Gastroesophageal sphincter (tissue), 3 donors: ENCODE data around the gene PLXDC2.

Source experiments
- POLR2A ChIP-seq, 2 donors: fragments of 450-650 bp; IDR thresholded peaks; one replicate each; pipeline ENCODE4 v1.6.1; 2017; ENCODE audit warnings: antibody characterized with exemption in 2 of 2, mild to moderate bottlenecking in 2 of 2, moderate library complexity in 1 of 2
- POLR2AphosphoS5 ChIP-seq: sonication (generic); formaldehyde crosslinking; IDR thresholded peaks from one replicate; pipeline ENCODE4 v1.6.1; 2017; ENCODE audit warnings: antibody characterized with exemption
- TF ChIP-seq, protein P1 (sequence below), 4 experiments: fragments of 200-600 bp in 2 of 4; fragments of 450-650 bp in 2 of 4; sonication (generic) in 1 of 4; IDR thresholded peaks; one replicate each; pipeline ENCODE4 v1.5.1; 2017 to 2019; ENCODE audit warnings: antibody characterized with exemption in 4 of 4, mild to moderate bottlenecking in 2 of 4, moderate library complexity in 2 of 4

GRCh38 chr10:20289070-20289828 lies 473.0 kb downstream of the PLXDC2 start:
- TF ChIP-seq, protein P1, sequence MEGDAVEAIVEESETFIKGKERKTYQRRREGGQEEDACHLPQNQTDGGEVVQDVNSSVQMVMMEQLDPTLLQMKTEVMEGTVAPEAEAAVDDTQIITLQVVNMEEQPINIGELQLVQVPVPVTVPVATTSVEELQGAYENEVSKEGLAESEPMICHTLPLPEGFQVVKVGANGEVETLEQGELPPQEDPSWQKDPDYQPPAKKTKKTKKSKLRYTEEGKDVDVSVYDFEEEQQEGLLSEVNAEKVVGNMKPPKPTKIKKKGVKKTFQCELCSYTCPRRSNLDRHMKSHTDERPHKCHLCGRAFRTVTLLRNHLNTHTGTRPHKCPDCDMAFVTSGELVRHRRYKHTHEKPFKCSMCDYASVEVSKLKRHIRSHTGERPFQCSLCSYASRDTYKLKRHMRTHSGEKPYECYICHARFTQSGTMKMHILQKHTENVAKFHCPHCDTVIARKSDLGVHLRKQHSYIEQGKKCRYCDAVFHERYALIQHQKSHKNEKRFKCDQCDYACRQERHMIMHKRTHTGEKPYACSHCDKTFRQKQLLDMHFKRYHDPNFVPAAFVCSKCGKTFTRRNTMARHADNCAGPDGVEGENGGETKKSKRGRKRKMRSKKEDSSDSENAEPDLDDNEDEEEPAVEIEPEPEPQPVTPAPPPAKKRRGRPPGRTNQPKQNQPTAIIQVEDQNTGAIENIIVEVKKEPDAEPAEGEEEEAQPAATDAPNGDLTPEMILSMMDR (IDR thresholded peaks at IDR 0.05): peak in 1 of 4 experiments; percentile 24
- TF ChIP-seq POLR2AphosphoS5 (no peak), POLR2A (IDR thresholded peaks at IDR 0.05) (no peak)
